ENCODE results near the gene TMEM59L. TPM values are rescaled to one million over a fixed set of nuclear protein-coding genes. Genes with fewer than 3 reads are reported as not detected.

Gene TMEM59L
- total RNA-seq, 1 experiment from 2014 or later, result 0.05 TPM

- peak; percentile 89 for DNase-seq (ENCODE audit: low read depth)
Measured at GRCh38 chr19:18657590-18658365, 45.1 kb downstream of the TMEM59L start.

- DNase-seq (ENCODE audit: low read depth), result no peak
Measured at GRCh38 chr19:18658366-18658855, 45.7 kb downstream of the TMEM59L start.

- DNase-seq (ENCODE audit: low read depth), result no peak
Measured at GRCh38 chr19:18659281-18660050, 46.8 kb downstream of the TMEM59L start.

GRCh38 chr19:18660051-18660910 is 47.6 kb downstream of the TMEM59L start:
- peak; percentile 77 for DNase-seq (ENCODE audit: low read depth)

- DNase-seq (ENCODE audit: low read depth), result no peak
Measured at GRCh38 chr19:18660939-18661670, 48.4 kb downstream of the TMEM59L start.

GRCh38 chr19:18662972-18663732 is 50.5 kb downstream of the TMEM59L start:
- no peak for DNase-seq (ENCODE audit: low read depth)

GRCh38 chr19:18663940-18664530 is 51.4 kb downstream of the TMEM59L start:
- no peak for DNase-seq (ENCODE audit: low read depth)

GRCh38 chr19:18665771-18666202 is 53.1 kb downstream of the TMEM59L start:
- no peak for DNase-seq (ENCODE audit: low read depth)

- DNase-seq (ENCODE audit: low read depth), result no peak
Measured at GRCh38 chr19:18666317-18666716, 53.6 kb downstream of the TMEM59L start.

GRCh38 chr19:18666784-18667183 is 54.1 kb downstream of the TMEM59L start:
- DNase-seq (ENCODE audit: low read depth), result no peak

GRCh38 chr19:18667531-18668251 is 55.0 kb downstream of the TMEM59L start:
- no peak for DNase-seq (ENCODE audit: low read depth)

- DNase-seq (ENCODE audit: low read depth), result no peak
Measured at GRCh38 chr19:18668252-18668631, 55.6 kb downstream of the TMEM59L start.

- DNase-seq (ENCODE audit: low read depth), result no peak
Measured at GRCh38 chr19:18668744-18669523, 56.3 kb downstream of the TMEM59L start.

- no peak for DNase-seq (ENCODE audit: low read depth)
Measured at GRCh38 chr19:18669524-18669817, 56.8 kb downstream of the TMEM59L start.

- DNase-seq (ENCODE audit: low read depth), result no peak
Measured at GRCh38 chr19:18669883-18670282, 57.2 kb downstream of the TMEM59L start.

- DNase-seq (ENCODE audit: low read depth), result no peak
Measured at GRCh38 chr19:18670312-18670711, 57.6 kb downstream of the TMEM59L start.

All from M059J (cell line).